NCI-H1048 (cell line): ENCODE measurements around the gene MTRF1L.

ENCODE experiments used
- DNase-seq: peaks from one replicate; lab custom pipeline; 2025; lab: John Stamatoyannopoulos, UW

Gene MTRF1L, protein sequence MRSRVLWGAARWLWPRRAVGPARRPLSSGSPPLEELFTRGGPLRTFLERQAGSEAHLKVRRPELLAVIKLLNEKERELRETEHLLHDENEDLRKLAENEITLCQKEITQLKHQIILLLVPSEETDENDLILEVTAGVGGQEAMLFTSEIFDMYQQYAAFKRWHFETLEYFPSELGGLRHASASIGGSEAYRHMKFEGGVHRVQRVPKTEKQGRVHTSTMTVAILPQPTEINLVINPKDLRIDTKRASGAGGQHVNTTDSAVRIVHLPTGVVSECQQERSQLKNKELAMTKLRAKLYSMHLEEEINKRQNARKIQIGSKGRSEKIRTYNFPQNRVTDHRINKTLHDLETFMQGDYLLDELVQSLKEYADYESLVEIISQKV

GRCh38 chr6:153002613-153003365 is at the start of gene MTRF1L:
MTRF1L (minus strand) TSS chr6:153002709; CDS start chr6:153002685, 24 bp downstream.
- peak; percentile 90 for DNase-seq

GRCh38 chr6:153051801-153052200 is 49.3 kb upstream of the MTRF1L start:
- no peak for DNase-seq

DNA sequence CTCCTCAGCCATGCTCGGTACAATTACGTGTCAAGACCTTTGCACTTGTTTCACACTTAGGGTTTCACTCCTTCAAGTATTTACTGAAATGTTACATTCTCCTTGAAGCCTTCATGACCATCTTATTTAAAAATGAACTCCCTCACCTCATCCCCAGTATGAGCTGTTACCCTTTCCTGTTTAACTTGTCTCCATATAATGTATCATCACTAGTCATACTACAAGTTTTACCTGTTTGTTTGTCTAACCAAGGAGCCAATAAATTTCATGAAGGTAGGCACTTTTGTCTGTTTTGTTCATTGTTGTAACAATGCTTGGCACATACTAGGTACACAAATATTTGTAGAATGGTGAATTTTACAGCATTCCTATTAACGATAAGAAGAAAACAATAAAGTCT is 46.1 kb upstream of the MTRF1L start:
- no peak for DNase-seq

DNA sequence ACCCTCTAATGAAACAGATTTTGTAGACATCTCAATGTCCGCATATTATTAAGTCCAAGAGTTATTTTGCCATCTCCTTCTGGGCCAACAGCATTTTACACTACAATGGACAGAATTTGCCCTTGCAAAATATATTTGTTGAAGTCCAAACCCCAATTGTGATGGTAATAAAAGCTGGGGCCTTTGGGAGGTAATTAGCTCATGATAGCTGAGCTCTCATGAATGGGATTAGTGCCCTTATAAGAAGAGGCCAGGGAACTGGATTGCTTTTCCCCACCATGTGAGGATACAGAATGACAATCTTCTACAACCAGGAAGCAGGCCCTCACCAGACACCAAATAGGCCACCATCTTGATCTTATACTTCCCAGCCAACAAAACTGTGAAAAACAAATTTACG is 44.9 kb upstream of the MTRF1L start:
- DNase-seq: no peak

- DNase-seq: no peak
These were observed 42.8 kb upstream of the MTRF1L start for GRCh38 chr6:153045271-153045670.

GRCh38 chr6:153044295-153044694 is 41.8 kb upstream of the MTRF1L start:
- no peak for DNase-seq

GRCh38 chr6:153043719-153044118 is 41.2 kb upstream of the MTRF1L start:
- DNase-seq: no peak

GRCh38 chr6:153038378-153039057 is 36.0 kb upstream of the MTRF1L start:
- no peak for DNase-seq

- DNase-seq: no peak
These were observed 31.6 kb upstream of the MTRF1L start for GRCh38 chr6:153034139-153034538.

- no peak for DNase-seq
These were observed 29.9 kb upstream of the MTRF1L start for GRCh38 chr6:153032255-153032882.

- DNase-seq: no peak
These were observed 28.9 kb upstream of the MTRF1L start for GRCh38 chr6:153031335-153031955.

- DNase-seq: no peak
These were observed 26.5 kb upstream of the MTRF1L start for GRCh38 chr6:153028963-153029362.

DNA sequence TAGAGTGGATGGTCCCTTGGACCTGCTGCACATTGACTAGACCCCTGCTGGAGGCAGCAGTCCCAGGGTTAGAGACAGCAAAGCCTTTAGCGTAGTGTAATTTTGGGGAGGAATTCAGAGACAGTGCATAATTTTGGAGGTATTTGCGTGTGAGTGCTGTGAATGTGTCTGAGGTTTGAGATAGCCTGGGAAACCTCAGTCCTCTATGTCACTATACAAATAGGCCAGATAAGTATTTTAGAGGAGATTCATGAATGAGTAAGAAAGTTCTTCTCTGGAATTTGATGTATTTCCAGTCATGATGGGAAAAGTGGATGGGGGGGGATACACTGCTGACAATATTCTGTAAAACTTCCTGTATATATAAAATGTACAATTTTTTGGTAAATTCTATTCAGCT is 25.8 kb upstream of the MTRF1L start:
- DNase-seq: no peak

- no peak for DNase-seq
These were observed 25.0 kb upstream of the MTRF1L start for GRCh38 chr6:153027480-153027879.

GRCh38 chr6:153024709-153025017 is 22.2 kb upstream of the MTRF1L start:
- no peak for DNase-seq

GRCh38 chr6:153023977-153024708 is 21.6 kb upstream of the MTRF1L start:
- DNase-seq: no peak

DNA sequence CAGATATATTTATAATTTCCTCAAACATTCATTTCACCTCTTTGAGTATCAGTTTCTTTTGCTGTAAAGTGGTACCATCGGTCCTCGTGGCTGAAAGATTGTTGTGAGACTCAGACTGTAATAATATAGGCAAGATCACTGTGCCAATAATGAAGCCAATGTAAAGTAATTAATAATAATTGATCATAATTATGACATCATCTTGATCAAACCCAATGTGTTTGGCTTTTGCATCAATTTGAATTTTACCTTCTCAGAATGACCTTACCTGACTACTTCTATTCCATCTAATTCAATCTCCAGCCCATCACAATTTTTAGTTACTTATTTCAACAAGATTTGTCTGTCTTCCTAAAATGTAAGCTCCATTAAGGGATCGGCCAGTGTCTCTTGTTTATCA is 15.8 kb upstream of the MTRF1L start:
- DNase-seq: no peak

GRCh38 chr6:153016846-153017245 is 14.3 kb upstream of the MTRF1L start:
- DNase-seq: no peak

DNA sequence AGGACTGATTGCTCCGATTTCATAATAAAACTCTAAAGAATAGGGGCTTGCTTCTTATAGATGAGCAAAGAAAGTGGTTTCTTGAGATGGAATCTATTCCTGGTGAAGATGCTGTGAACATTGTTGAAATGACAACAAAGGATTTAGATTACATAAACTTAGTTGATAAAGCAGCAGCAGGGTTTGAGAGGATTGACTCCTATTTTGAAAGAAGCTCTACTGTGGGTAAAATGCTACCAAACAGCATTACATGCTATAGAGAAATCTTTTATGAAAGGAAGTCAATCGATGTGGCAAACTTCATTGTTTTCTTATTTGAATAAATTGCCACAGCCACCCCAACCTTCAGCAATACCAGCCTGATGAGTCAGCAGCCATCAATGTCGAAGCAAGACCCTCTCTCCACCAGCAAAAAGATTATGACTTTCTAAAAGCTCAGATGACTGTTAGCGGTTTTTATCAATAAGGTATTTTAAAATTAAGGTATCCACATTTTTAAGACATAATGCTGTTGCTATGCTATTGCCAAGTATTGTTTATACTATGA is 12.7 kb upstream of the MTRF1L start:
- DNase-seq: no peak

GRCh38 chr6:153013438-153013837 is 10.9 kb upstream of the MTRF1L start:
- no peak for DNase-seq

- no peak for DNase-seq
These were observed 10.3 kb upstream of the MTRF1L start for GRCh38 chr6:153012856-153013255.
